Epidermal melanocyte (primary cell): Measurements from ENCODE around the gene POU6F2.

Experiments
- DNase-seq: peaks from one replicate; pipeline ENCODE4 v3.0.0; 2011; ENCODE audit warnings: low spot score; ENCODE audit not compliant: insufficient read length

POU6F2 gene

GRCh38 chr7:39248041-39248691, 270.5 kb downstream of the POU6F2 start:
- DNase-seq, result no peak

DNA sequence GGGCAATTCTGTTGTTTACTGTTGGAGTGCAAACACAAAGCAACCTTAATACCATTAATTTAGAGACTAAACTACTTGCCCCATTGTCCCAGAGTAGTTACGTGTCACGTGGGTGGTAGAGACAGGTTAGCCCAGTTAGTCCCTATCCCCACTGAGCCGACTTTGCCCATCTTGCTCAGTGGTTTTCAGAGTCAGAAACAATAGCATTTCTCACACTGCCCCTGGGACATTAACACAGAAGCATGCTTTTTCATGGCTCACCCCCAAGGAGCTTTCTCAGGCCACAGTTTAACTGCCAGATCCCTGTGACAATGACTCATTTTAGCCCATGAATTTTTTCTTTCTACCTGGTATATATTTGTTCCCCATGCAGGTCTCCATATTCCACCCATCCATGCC, 271.0 kb downstream of the POU6F2 start:
- no peak for DNase-seq

GRCh38 chr7:39249635-39250152, 272.0 kb downstream of the POU6F2 start:
- DNase-seq, result no peak

- no peak for DNase-seq
Measured at GRCh38 chr7:39252916-39253315, 275.2 kb downstream of the POU6F2 start.

DNA sequence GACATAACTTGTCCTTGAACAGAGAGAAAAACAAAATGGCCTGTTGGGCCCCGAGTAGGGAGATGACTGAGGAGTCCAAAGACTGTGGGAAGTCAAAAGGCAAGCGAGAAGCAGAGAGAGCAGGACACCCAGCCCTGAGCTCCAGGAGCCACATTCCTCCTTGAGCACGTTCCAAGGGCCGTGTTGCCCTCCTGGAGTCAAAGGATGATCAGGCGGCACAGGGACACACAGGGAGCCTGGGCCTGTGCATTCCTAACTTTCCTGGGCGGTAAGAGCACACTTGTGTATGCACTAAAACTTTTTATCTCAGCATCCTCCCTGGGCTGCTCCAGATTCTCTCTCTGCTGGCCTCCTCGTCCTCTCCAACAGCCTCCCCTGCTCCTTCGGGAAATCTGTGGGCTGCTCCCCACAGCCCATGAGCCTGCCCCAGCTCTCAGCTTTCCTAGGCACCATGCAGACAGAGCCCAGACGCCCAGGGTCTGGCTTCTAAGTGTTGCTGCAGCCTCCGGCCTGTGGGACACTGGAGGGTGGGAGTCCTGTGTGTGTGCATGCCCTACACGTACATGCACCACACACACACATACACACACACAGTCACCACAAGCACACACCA, 281.8 kb downstream of the POU6F2 start:
- DNase-seq, result no peak

DNA sequence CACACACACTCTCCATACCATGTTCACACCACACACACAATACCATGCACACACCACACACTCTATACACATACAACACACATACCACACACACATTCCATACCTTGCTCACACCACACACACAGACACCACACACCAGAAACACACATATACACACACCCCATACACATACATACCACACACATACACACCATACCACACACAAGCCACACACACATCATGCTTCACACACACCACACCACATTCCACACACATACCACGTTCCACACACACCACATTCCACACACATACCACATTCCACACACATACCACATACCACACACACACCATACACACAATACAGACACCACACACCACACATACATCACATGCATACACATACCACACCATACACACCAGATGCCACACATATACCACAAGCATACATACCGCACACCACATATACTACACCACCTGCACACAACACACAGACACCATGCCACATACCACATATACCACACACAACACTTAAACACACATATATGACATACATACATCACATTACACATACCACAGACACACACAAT, 282.7 kb downstream of the POU6F2 start:
- DNase-seq, result no peak

DNA sequence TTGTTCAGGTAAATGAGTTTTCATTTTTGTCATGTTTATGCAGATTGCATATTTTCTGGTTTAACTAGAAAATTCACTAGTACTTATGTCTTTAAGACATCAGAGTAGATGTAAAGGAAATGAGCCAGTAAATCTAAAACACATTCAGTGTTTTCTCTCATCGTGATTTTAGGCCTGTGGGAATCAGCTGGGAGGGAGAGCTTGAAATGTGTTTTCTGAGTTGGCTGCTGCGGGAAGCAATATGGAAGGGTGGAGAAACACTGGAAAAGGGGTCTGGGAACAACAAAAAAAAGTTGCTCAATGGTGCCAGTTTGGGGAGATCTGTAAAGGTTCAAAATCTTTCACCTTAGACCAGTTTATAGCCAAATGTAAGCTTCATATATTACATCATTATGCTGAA, 284.1 kb downstream of the POU6F2 start:
- no peak for DNase-seq

DNA sequence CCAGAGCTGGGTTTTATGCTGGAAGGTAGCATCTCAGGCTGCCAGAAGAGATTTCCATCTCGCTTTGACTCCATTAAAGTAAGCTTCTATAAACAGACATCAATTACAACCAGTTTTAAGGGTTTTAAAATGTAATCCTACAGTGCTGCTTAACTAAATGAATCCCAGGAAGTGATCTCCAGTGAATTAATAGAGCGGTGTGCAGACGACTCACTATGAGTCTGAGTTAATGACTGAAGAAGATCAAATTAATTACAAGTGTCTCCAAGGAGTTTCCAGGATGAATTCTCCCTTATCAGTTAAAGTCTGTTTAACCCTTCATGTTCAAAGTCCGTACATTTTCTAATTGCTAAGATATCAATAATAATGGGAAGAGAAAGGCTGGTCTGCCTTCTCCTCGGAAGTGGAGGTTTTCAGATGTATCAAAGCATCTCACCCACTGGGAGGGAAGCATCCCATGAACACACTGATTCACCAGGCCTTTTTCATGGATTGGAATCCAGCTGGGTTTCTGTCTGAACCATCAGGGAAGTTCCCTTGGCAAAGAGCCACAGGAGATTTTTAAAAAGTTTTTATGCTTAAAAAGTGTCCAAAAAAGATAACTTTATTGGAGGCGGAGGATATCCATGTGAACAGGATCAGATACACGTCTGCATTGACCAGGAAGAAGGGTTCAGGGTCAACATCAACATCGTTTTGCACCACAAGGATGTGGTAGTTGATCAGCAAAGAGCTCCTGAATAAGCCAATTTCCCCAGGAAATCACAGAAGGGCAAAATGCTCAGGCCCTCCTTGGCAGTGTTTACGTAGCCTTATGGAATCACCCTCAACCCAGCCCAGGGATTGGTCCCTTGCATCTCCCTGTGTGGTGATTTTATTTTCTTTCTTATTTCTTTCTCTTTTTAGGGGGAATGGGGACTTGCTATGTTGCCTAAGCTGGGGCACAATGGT, 288.2 kb downstream of the POU6F2 start:
- DNase-seq, result no peak

DNA sequence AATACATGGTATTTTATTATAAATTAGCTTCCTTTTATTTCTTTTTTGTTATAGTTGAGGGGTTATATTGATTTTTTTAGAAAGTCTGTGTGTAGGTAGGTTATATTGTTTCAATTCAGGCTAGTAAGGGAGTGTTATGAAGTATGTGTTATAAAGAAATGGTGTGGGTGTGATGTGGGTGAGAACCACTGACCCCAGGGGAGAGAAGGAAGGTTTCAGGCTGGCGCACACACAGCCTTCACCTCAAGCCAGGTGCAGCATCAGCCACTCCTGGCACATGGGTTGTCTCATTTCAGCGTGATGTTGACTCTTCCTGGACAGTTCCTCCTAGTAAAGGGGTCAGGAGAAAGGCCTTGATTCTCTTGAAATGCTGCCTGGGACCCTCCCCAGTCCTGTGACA, 291.3 kb downstream of the POU6F2 start:
- DNase-seq, result no peak

- DNase-seq, result no peak
Measured at GRCh38 chr7:39270018-39270417, 292.3 kb downstream of the POU6F2 start.

DNA sequence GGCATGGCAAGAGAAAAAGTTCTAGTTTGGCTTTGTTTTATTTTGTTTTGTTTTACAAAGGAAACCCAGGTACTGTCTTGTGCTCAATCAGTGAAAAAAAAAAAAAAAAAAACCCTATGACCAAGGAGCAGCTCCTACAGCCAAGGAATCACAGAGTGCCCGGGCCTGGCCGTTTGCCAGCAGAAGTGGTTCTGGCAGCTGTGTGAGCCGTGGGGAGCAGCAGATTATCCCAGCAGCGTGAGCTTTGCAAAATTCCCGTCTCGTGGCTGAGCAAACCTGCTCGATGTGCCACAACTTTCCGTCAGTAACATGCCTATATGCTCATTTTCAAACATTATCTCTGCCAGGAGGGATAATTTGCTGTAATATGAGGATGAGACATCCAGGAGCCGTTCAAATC, 293.7 kb downstream of the POU6F2 start:
- DNase-seq, result no peak

- no peak for DNase-seq
Measured at GRCh38 chr7:39272111-39272510, 294.4 kb downstream of the POU6F2 start.

DNA sequence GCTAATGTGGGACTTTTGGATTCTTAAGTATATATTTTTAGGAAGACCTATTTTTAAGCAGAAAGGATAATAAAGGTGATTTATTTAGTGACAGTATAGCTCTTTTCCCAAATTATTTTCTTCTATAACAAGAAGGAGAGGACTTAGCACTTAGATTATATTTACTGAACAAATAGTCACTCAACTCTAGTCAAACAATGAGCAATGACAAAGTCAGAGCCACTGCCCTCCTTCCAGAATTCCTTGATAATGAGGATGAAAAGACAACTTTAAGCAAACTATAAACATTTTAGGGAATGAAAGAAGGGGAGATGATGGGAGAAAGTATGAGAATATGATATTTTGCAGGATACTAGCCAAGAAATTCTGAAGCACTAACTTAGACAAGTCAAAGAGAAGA, 295.0 kb downstream of the POU6F2 start:
- DNase-seq, result no peak

GRCh38 chr7:39280337-39280736, 302.6 kb downstream of the POU6F2 start:
- DNase-seq, result no peak

GRCh38 chr7:39285256-39285655, 307.5 kb downstream of the POU6F2 start:
- no peak for DNase-seq

GRCh38 chr7:39288303-39288702, 310.6 kb downstream of the POU6F2 start:
- DNase-seq, result no peak

GRCh38 chr7:39291628-39292410, 314.1 kb downstream of the POU6F2 start:
- no peak for DNase-seq

GRCh38 chr7:39293056-39293823, 315.5 kb downstream of the POU6F2 start:
- no peak for DNase-seq

GRCh38 chr7:39294022-39294421, 316.3 kb downstream of the POU6F2 start:
- no peak for DNase-seq

DNA sequence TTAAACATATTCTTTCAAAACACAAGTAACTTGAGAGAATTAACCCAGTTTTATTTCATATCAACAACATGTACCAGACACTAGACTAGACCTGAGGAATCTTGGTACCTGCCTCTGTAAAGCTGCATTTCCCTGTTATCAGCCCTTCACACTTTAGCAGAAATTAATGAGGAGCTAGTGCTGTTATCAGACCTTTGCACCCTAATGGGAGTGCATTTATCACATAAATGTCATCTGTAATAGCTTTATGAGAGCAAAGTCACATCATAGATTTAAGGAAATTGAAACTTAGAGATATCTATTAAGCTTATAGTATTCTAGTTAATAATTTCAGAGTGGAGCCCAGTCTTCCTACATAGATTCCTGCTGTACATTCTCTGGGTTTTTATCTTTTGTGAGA, 318.1 kb downstream of the POU6F2 start:
- DNase-seq, result no peak
